ENCODE data around the gene CDC42BPG. TPM values are rescaled to one million over a fixed set of nuclear protein-coding genes. Genes with fewer than 3 reads are reported as not detected.
A peak's percentile ranks its signal among the peaks of the same experiment; 100 is the strongest.

The CDC42BPG gene
- total RNA-seq, 1 experiment from 2014 or later = 26.5 TPM

DNA sequence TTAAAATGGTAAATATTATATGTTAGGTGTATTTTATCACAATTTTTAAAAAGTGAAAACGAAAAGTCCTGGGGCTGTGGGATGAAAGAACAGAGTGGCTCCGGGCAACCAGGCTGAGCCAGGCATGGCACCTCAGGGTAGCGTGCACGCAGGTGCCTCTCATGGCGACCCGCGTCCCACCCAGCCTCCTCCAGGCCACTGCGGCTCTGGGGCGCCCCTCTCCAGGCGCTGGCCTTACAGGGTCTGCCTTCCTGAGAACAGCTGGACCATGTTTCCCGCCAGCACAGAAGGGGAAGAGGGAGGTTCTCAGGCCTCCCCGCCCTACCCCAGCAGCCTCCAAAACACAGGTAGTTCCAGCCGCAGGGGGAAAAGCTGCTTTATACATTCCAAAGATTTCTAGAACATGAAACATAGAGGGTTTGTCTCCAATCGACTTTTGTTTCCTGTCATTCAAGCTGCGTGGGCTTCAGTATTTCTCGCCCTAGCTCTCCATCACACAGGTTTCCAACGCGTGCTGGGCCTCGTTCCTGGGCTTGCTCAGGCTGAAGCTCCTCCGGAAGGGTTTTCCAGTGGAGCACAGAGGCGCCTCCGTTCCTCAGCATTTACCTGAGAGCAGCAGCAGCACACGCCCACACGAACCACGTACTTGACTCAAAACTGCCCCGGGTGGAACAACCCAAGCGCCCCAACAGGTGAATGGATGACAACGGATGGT, 23.5 kb upstream of the CDC42BPG start:
- peaks cover 62% of the 10 kb centered on the region for H3K4me1 Mint-ChIP-seq (ENCODE audit: low read depth, unreplicated experiment)
- CTCF ChIA-PET = interaction anchor here (0.7 to 3.9 kb wide), 6 partner anchors 9 to 20 kb away, joined by 3 to 15 read pairs (median 4); no protein-coding TSS in a partner anchor
- BruUV-seq (replicated peaks) = no TSS peak
- H3K36me3 Mint-ChIP-seq (ENCODE audit: insufficient read depth, unreplicated experiment) = peaks cover 44% of the 10 kb centered on the region
- TF ChIP-seq, protein P1, sequence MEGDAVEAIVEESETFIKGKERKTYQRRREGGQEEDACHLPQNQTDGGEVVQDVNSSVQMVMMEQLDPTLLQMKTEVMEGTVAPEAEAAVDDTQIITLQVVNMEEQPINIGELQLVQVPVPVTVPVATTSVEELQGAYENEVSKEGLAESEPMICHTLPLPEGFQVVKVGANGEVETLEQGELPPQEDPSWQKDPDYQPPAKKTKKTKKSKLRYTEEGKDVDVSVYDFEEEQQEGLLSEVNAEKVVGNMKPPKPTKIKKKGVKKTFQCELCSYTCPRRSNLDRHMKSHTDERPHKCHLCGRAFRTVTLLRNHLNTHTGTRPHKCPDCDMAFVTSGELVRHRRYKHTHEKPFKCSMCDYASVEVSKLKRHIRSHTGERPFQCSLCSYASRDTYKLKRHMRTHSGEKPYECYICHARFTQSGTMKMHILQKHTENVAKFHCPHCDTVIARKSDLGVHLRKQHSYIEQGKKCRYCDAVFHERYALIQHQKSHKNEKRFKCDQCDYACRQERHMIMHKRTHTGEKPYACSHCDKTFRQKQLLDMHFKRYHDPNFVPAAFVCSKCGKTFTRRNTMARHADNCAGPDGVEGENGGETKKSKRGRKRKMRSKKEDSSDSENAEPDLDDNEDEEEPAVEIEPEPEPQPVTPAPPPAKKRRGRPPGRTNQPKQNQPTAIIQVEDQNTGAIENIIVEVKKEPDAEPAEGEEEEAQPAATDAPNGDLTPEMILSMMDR (IDR thresholded peaks at IDR 0.05; ENCODE audit: unreplicated experiment) = no peak
- no peak for DNase-seq
- peak overlapping the region; percentile 15 for H3K4me3 Mint-ChIP-seq (ENCODE audit: low read depth, unreplicated experiment)
- H3K27ac Mint-ChIP-seq (ENCODE audit: unreplicated experiment) = no peak overlapping the region
- intact Hi-C loops (cut with micrococcal nuclease; ENCODE audit: unreplicated experiment) = loop anchor here (1.0 kb wide), 1 partner anchor 8 kb away; no protein-coding TSS in a partner anchor
- H3K27me3 Mint-ChIP-seq (ENCODE audit: unreplicated experiment) = no peaks in the 10 kb centered on the region
- no peaks in the 10 kb centered on the region for H3K9me3 Mint-ChIP-seq (ENCODE audit: low read depth, unreplicated experiment)

- Mint-ChIP-seq H3K27ac (ENCODE audit: unreplicated experiment) (no peak overlapping the region), H3K4me1 (ENCODE audit: low read depth, unreplicated experiment) (peaks cover 52% of the 10 kb centered on the region), H3K27me3 (ENCODE audit: unreplicated experiment) (no peaks in the 10 kb centered on the region), H3K36me3 (ENCODE audit: insufficient read depth, unreplicated experiment) (peaks cover 31% of the 10 kb centered on the region), H3K9me3 (ENCODE audit: low read depth, unreplicated experiment) (no peaks in the 10 kb centered on the region), H3K4me3 (ENCODE audit: low read depth, unreplicated experiment) (no peak overlapping the region)
- CTCF ChIA-PET = no interaction called here
- TF ChIP-seq, protein P1 (IDR thresholded peaks at IDR 0.05; ENCODE audit: unreplicated experiment) = no peak
- BruUV-seq (replicated peaks) = no TSS peak
- intact Hi-C loops (cut with micrococcal nuclease; ENCODE audit: unreplicated experiment) = no loop called here
- no peak for DNase-seq
These were observed 21.7 kb upstream of the CDC42BPG start for GRCh38 chr11:64866173-64866491.

DNA sequence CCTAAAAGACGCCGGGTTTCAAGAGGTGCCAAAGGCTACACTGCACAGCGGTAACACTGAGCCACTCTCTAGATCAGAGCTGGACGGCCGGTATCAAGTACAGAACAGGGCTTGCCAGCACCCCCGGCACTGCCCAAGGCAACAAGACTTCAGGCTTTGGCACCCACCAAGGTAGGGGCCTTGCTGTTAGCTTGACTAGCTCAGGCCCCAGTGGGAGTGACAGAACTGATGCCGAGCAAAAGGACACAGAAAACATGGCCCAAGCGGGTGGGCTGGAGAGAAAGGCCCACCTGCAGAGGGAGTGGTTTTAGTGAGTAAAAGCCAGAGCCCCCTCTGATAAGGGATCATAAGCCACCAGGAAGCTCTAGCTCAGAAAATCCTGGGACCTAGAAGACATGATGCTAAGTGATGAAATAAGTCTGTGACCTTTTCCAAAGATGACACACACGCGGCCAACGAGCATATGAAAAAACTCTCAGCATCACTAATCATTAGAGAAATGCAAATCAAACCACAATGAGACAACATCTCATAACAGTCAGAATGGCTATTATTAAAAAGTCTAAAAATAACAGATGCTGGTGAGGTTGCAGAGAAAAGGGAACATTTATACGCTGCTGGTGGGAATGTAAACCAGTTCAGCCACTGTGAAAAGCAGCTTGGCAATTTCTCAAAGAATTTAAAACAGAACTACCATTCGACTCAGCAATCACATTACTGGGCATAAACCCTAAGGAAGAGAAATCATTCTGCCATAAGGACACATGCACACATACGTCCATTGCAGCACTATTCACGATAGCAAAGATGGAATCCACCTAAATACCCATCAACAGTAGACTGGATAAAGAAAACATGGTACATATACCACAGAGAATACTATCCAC, 21.1 kb upstream of the CDC42BPG start:
- TF ChIP-seq, protein P1 (IDR thresholded peaks at IDR 0.05; ENCODE audit: unreplicated experiment) = no peak
- Mint-ChIP-seq H3K4me3 (ENCODE audit: low read depth, unreplicated experiment) (no peak overlapping the region), H3K27me3 (ENCODE audit: unreplicated experiment) (no peaks in the 10 kb centered on the region), H3K9me3 (ENCODE audit: low read depth, unreplicated experiment) (no peaks in the 10 kb centered on the region), H3K4me1 (ENCODE audit: low read depth, unreplicated experiment) (peaks cover 46% of the 10 kb centered on the region), H3K27ac (ENCODE audit: unreplicated experiment) (no peak overlapping the region), H3K36me3 (ENCODE audit: insufficient read depth, unreplicated experiment) (peaks cover 26% of the 10 kb centered on the region)
- DNase-seq = no peak
- BruUV-seq (replicated peaks) = no TSS peak
- intact Hi-C loops (cut with micrococcal nuclease; ENCODE audit: unreplicated experiment) = no loop called here
- CTCF ChIA-PET = interaction anchor here (0.7 to 1.2 kb wide), 2 partner anchors 11 to 17 kb away, joined by 3 to 4 read pairs; no protein-coding TSS in a partner anchor

DNA sequence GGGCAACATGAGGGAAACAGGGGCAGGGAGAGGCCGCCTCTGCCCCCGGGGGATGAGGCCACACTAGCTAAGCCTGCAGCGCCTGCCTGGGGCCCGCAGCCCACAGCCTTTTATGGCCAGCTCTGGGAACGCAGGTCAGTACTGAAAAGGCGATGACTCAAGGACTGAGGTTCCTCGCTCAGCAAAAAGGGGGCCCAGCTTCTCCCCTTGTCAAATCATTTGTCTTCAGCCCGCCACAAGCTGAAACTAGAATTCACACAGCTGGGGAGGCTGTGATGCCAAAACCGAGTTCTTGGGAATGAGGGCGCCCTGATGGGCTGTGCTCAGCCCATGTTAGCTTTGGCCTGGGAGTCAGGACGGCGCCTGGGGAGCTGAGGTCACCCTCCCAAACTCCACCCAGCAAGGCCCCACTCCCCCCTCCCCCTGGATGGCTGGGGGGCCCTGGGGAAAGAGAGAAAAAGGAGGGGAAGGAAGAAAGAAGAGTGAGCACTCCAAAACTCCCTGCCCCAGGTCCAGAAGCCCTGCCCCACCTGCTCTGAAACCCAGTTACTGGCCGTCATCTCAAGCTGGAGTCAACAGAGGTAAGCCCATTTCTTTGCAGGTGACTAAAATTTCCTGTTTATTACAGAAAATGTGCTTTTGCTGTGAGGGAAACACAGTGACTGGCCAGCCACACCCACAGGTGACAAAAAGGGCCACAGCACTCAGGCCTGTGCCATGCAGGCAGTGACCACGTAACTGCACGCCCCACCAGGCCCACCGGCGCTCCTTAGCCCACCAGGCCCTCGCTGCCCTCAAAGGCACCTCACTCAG, 20.2 kb upstream of the CDC42BPG start:
- TF ChIP-seq, protein P1 (IDR thresholded peaks at IDR 0.05; ENCODE audit: unreplicated experiment) = no peak
- peaks cover 32% of the 10 kb centered on the region for H3K36me3 Mint-ChIP-seq (ENCODE audit: insufficient read depth, unreplicated experiment)
- H3K4me1 Mint-ChIP-seq (ENCODE audit: low read depth, unreplicated experiment) = peaks cover 37% of the 10 kb centered on the region
- no peak overlapping the region for H3K27ac Mint-ChIP-seq (ENCODE audit: unreplicated experiment)
- no peak for DNase-seq
- CTCF ChIA-PET = interaction anchor here (0.7 to 1.2 kb wide), 2 partner anchors 12 to 16 kb away, joined by 3 to 4 read pairs; no protein-coding TSS in a partner anchor
- H3K4me3 Mint-ChIP-seq (ENCODE audit: low read depth, unreplicated experiment) = no peak overlapping the region
- intact Hi-C loops (cut with micrococcal nuclease; ENCODE audit: unreplicated experiment) = no loop called here
- BruUV-seq (replicated peaks) = no TSS peak
- no peaks in the 10 kb centered on the region for H3K9me3 Mint-ChIP-seq (ENCODE audit: low read depth, unreplicated experiment)
- H3K27me3 Mint-ChIP-seq (ENCODE audit: unreplicated experiment) = no peaks in the 10 kb centered on the region
